ENCODE data around the gene ABCA2. TPM values are rescaled to one million over a fixed set of nuclear protein-coding genes. Genes with fewer than 3 reads are reported as not detected.

ABCA2 gene
- total and polyA plus RNA-seq, 9 of the 15 experiments (the other 6 are each of a cell fraction or from before 2014, with no cell fraction given): 0.69 to 16.3 (median 6.1) TPM; not detected in 2

DNA sequence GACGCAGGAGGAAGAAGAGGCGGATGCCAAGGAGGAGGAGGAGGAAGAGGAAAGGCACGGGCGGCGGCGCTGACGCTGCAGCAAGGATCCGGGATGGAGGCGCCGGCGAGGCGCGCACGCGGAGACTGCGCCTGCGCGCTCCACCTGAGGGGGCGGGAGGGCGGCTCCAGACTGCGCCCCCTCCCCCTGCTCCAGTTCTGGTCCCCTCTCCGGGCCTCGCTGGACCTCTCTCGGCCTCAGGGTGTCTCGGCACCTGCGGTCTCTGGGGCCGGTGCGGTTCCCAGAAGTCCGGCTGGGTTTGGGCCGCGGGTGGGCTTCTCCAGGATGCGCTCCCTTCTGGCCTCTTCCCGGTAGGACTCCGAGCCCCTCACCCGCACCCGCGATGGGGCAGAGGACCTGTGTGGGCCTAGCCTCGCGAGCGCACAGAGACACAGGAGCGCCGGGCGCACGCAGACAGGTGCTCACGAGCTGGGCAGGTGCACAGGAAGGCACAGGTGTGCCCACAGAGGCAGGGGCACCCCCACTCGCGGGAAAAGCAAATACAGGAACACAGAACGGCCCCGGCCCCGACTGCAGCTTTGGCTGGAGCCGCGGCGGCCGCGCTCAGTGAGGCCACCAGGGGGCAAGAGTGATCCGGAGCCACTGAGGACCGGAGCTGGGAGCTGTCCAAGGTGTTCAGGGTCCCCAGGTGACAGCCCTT lies 18.2 kb upstream of the ABCA2 start, which contains the start of gene NPDC1 (continued):
- peak in 1 of 2 experiments; percentile 95 for TF ChIP-seq AFF1 (IDR thresholded peaks at IDR 0.05; ENCODE audit: low read depth in 1 of 2, partially characterized antibody in 2 of 2)
- TF ChIP-seq ZNF140 (CRISPR knock-in tag; IDR thresholded peaks at IDR 0.05): no peak
- TF ChIP-seq ZC3H4 (CRISPR knock-in tag; IDR thresholded peaks at IDR 0.05; ENCODE audit: borderline replicate concordance): no peak
- TF ChIP-seq SMARCE1 (IDR thresholded peaks at IDR 0.05): no peak
- no peak for TF ChIP-seq ELK1 (CRISPR knock-in tag; IDR thresholded peaks at IDR 0.05)
- peak; percentile 81 for TF ChIP-seq ZNF384 (IDR thresholded peaks at IDR 0.05; ENCODE audit: low read depth, low read length)
- no peak for TF ChIP-seq ZNF124 (CRISPR knock-in tag; IDR thresholded peaks at IDR 0.05)
- TF ChIP-seq, protein P1, sequence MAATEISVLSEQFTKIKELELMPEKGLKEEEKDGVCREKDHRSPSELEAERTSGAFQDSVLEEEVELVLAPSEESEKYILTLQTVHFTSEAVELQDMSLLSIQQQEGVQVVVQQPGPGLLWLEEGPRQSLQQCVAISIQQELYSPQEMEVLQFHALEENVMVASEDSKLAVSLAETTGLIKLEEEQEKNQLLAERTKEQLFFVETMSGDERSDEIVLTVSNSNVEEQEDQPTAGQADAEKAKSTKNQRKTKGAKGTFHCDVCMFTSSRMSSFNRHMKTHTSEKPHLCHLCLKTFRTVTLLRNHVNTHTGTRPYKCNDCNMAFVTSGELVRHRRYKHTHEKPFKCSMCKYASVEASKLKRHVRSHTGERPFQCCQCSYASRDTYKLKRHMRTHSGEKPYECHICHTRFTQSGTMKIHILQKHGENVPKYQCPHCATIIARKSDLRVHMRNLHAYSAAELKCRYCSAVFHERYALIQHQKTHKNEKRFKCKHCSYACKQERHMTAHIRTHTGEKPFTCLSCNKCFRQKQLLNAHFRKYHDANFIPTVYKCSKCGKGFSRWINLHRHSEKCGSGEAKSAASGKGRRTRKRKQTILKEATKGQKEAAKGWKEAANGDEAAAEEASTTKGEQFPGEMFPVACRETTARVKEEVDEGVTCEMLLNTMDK (IDR thresholded peaks at IDR 0.05; ENCODE audit: borderline replicate concordance, insufficient read depth, low read depth, low read length, poor library complexity, severe bottlenecking): peak; percentile 77
- TF ChIP-seq SMAD4 (CRISPR knock-in tag; conservative IDR thresholded peaks at IDR 0.05): peak; percentile 57; the same call in 1 of the 2 replicates
- TF ChIP-seq SMARCC2 (IDR thresholded peaks at IDR 0.05; ENCODE audit: low read depth): no peak
- TF ChIP-seq FOXK2 (conservative IDR thresholded peaks at IDR 0.05 in 1 of 2, IDR thresholded peaks at IDR 0.05 in 1 of 2; ENCODE audit: low read depth in 2 of 2): no peak
- TF ChIP-seq ELF4 (CRISPR knock-in tag; IDR thresholded peaks at IDR 0.05): no peak
- TF ChIP-seq, protein P2, sequence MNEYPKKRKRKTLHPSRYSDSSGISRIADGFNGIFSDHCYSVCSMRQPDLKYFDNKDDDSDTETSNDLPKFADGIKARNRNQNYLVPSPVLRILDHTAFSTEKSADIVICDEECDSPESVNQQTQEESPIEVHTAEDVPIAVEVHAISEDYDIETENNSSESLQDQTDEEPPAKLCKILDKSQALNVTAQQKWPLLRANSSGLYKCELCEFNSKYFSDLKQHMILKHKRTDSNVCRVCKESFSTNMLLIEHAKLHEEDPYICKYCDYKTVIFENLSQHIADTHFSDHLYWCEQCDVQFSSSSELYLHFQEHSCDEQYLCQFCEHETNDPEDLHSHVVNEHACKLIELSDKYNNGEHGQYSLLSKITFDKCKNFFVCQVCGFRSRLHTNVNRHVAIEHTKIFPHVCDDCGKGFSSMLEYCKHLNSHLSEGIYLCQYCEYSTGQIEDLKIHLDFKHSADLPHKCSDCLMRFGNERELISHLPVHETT (CRISPR knock-in tag; conservative IDR thresholded peaks at IDR 0.05 in 1 of 2, IDR thresholded peaks at IDR 0.05 in 1 of 2): no peak
- TF ChIP-seq ZFX (CRISPR knock-in tag; IDR thresholded peaks at IDR 0.05): peak; percentile 49
- TF ChIP-seq ZNF12 (CRISPR knock-in tag; IDR thresholded peaks at IDR 0.05): no peak
- TF ChIP-seq TCF7 (IDR thresholded peaks at IDR 0.05; ENCODE audit: borderline replicate concordance): no peak
- no peak for TF ChIP-seq MCM3 (IDR thresholded peaks at IDR 0.05)
- TF ChIP-seq ZNF143 (CRISPR knock-in tag; IDR thresholded peaks at IDR 0.05): no peak; the same call in 1 of the 2 replicates
